Upper lobe of left lung (tissue), 4 donors: Measurements from ENCODE around the gene SLC7A14.

Source experiments
- EP300 ChIP-seq, 4 donors: sonication (generic); formaldehyde crosslinking; IDR thresholded peaks; one replicate each; pipeline ENCODE4 v1.5.1; 2017; ENCODE audit warnings: antibody characterized with exemption in 4 of 4, control low read depth in 2 of 4
- POLR2AphosphoS5 ChIP-seq, 2 donors: sonication (generic); formaldehyde crosslinking; IDR thresholded peaks; one replicate each; pipeline ENCODE4 v1.5.1; 2017; ENCODE audit warnings: antibody characterized with exemption in 2 of 2
- TF ChIP-seq, protein P1 (sequence below), 6 experiments: fragments of 450-650 bp in 4 of 6; fragments of 200-600 bp in 2 of 6; sonication (generic) in 2 of 6; IDR thresholded peaks; one replicate each; pipeline ENCODE4 v1.5.1; 2016 to 2019; ENCODE audit warnings: antibody characterized with exemption in 6 of 6

- TF ChIP-seq, protein P1, sequence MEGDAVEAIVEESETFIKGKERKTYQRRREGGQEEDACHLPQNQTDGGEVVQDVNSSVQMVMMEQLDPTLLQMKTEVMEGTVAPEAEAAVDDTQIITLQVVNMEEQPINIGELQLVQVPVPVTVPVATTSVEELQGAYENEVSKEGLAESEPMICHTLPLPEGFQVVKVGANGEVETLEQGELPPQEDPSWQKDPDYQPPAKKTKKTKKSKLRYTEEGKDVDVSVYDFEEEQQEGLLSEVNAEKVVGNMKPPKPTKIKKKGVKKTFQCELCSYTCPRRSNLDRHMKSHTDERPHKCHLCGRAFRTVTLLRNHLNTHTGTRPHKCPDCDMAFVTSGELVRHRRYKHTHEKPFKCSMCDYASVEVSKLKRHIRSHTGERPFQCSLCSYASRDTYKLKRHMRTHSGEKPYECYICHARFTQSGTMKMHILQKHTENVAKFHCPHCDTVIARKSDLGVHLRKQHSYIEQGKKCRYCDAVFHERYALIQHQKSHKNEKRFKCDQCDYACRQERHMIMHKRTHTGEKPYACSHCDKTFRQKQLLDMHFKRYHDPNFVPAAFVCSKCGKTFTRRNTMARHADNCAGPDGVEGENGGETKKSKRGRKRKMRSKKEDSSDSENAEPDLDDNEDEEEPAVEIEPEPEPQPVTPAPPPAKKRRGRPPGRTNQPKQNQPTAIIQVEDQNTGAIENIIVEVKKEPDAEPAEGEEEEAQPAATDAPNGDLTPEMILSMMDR (IDR thresholded peaks at IDR 0.05), result no peak
- no peak for TF ChIP-seq EP300 (IDR thresholded peaks at IDR 0.05)
- no peak for TF ChIP-seq POLR2AphosphoS5 (IDR thresholded peaks at IDR 0.05)
Observed at GRCh38 chr3:170623524-170623923, 37.6 kb upstream of the SLC7A14 start.
